T47D (cell line): ENCODE results near the gene ARMH4.

Experiments
- DNase-seq, 2 experiments: peaks; one replicate each; pipeline versions ENCODE4 v3.0.0 to v3.0.0-alpha.2; 2011 to 2012; ENCODE audit warnings: low read depth in 1 of 2, low spot score in 1 of 2
- JUND ChIP-seq: IDR thresholded peaks from 2 replicates; pipeline ENCODE4 v1.6.1; 2012; ENCODE audit warnings: low read depth
- in situ Hi-C: cut with HindIII; loops from 2 replicates; pipeline ENCODE4 v1.10.0; 2016; ENCODE audit warnings: low sequenced_read_pairs, low pct_unique_long_range_greater_than_20kb

Gene ARMH4

GRCh38 chr14:58026967-58027366, 125.0 kb downstream of the ARMH4 start:
- no peak for TF ChIP-seq JUND
- in situ Hi-C loops, result no loop called here
- no peak for DNase-seq

DNA sequence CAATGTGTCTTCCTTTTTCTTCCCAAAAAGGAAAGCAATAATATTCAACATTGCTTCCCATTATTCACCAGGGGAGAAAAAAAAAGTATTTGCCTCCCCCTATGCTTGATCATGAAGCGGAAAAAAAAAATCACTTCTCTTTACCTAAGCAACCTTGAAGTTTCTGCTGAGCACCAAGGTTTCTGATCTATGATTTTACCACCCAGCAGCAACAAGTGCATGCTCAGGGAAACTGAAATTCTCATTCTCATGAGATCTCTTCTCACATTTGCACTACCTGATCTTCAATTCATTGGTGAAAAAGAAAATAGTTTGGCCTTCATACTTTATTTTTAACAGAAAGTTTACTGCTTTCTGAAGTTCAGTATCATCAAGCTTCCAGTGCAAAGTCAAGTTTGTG, 125.8 kb downstream of the ARMH4 start:
- no peak for TF ChIP-seq JUND
- in situ Hi-C loops, result no loop called here
- DNase-seq, result no peak

GRCh38 chr14:58014778-58015177, 137.2 kb downstream of the ARMH4 start:
- no peak for DNase-seq
- in situ Hi-C loops, result no loop called here
- no peak for TF ChIP-seq JUND

DNA sequence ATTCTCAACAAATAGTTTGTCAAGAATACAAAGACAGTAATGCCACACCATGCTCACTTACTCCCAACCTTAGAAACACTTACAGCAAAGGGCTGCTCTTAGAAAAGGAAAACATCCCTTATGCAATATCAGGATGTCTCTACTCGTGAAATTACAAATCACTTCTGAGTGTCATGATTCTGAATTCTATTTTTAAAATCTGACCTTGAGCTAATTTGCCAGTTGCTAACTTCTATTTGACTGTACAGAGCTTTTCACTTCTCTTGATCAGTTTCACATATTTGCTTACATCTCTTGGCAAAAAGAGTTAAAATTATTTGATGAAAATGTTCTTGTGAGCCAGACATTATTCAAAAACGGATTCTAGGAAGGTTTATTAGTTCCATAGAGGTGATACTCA, 149.4 kb downstream of the ARMH4 start:
- in situ Hi-C loops, result no loop called here
- no peak for DNase-seq
- TF ChIP-seq JUND, result no peak

DNA sequence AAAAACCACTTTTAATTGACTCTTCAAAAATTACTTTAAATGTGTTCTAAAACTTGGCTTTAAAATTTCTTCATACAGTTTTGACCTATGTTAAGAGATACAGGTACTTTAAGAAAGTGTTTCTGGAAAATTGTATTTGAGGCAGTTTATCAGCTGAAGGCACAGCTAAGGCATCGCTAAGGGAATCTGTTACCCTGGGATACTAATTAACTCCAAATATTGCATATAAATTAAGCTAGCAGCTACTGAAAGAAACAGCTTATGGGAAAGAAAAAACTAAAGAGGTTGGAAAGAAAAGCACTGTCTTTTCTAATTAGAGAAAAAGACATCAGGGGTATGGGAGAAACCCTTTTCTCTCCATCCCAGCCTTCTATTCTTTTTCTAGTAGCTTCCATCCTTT, 152.0 kb downstream of the ARMH4 start:
- TF ChIP-seq JUND, result no peak
- in situ Hi-C loops, result no loop called here
- no peak for DNase-seq

- DNase-seq, result no peak
- in situ Hi-C loops, result no loop called here
- TF ChIP-seq JUND, result no peak
Measured at GRCh38 chr14:57999471-57999870, 152.5 kb downstream of the ARMH4 start.

DNA sequence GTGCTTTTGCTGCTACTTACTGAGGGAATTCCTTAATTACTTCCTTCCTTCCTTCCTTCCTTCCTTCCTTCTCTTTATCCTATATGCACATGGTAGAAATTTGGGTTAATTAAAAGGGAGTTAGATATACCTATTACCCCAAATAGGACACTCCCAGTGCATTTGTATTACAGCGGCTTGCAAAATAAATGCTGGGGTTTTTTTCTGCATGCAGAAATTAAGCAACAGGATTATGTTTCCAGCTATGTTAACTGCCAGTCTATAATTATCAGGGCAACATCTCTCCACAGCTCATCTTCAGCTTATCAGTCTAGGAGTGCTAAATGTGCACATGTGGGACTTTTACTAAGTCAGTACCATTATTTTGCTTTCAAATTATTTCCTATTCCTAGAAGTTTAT, 153.2 kb downstream of the ARMH4 start:
- TF ChIP-seq JUND, result no peak
- in situ Hi-C loops, result no loop called here
- no peak for DNase-seq

DNA sequence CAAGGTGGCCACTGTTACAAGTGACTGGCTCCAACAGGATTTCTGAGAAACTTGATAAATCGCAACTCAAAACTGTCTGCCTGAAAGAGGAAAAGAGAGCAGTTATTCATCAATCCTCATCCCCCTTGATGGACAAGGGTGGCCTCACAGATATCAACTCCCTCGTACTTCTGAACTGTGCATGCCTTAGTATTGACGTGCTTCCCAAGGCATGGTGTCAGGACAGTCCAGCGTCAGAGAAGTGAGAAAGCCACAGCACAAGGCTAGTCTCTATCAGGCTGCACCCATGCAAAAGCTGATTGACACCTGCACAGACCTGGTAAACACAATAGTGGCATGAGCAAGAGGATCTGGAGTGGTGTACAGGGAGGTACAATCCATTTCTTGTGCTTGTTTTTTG, 160.7 kb downstream of the ARMH4 start:
- DNase-seq, result no peak
- in situ Hi-C loops, result no loop called here
- TF ChIP-seq JUND, result no peak

GRCh38 chr14:57988445-57988844, 163.6 kb downstream of the ARMH4 start:
- no peak for DNase-seq
- in situ Hi-C loops, result no loop called here
- TF ChIP-seq JUND, result no peak

- DNase-seq, result peak in 1 of 2 experiments; percentile 70
- in situ Hi-C loops, result no loop called here
- TF ChIP-seq JUND, result no peak
Measured at GRCh38 chr14:57987596-57988300, 164.3 kb downstream of the ARMH4 start.

DNA sequence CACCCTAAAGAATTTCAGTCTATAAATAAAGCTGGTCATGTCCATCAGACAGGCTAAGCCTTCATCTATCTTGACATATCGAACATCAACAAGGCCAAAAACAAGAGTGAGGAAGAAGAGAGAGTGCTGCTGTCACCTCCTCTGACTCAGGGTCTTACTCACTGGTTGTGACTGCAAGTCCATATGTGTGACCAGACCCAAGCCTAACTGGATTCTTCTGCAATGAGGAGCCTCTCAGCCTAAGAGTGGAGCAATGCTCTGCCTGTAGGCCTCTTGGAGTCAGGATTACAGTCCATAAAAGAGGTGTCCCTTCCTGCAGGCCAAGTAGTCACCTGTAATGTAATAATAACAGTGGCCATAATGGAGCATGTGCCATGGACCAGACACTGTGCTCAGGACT, 165.0 kb downstream of the ARMH4 start:
- DNase-seq, result no peak
- in situ Hi-C loops, result no loop called here
- no peak for TF ChIP-seq JUND

GRCh38 chr14:57982804-57983634, 169.0 kb downstream of the ARMH4 start:
- TF ChIP-seq JUND, result no peak
- DNase-seq, result peak in 1 of 2 experiments; percentile 24
- in situ Hi-C loops, result no loop called here

GRCh38 chr14:57981817-57982560, 170.0 kb downstream of the ARMH4 start:
- no peak for DNase-seq
- TF ChIP-seq JUND, result no peak

More at GRCh38 chr14:57981817-57982560, 170.0 kb downstream of the ARMH4 start:
- in situ Hi-C loops, result no loop called here
